HepG2 (cell line): Measurements from ENCODE around the gene TEX261. TPM values are rescaled to one million over a fixed set of nuclear protein-coding genes. Genes with fewer than 3 reads are reported as not detected.

Source experiments
- ATF5 ChIP-seq: sonication (generic); formaldehyde crosslinking; IDR thresholded peaks from 2 replicates; pipeline ENCODE4 v1.4.0; 2020; ENCODE audit warnings: mild to moderate bottlenecking, low read depth, missing genetic modification reagents
- FOSL1 ChIP-seq: sonication (generic); formaldehyde crosslinking; IDR thresholded peaks from 2 replicates; pipeline ENCODE4 v1.9.0; 2021; ENCODE audit warnings: missing genetic modification reagents, borderline replicate concordance
- FOXA3 ChIP-seq: IDR thresholded peaks from 2 replicates; pipeline ENCODE4 v1.6.1; 2016; ENCODE audit warnings: missing genetic modification reagents, missing compliant biosample characterization
- FOXC1 ChIP-seq: sonication (generic); formaldehyde crosslinking; IDR thresholded peaks from 2 replicates; pipeline ENCODE4 v1.8.0; 2022; ENCODE audit warnings: mild to moderate bottlenecking, missing genetic modification reagents, borderline replicate concordance
- GABPB1 ChIP-seq: IDR thresholded peaks from 2 replicates; pipeline ENCODE4 v1.6.1; 2016; ENCODE audit warnings: mild to moderate bottlenecking, missing genetic modification reagents, moderate library complexity, missing compliant biosample characterization
- GZF1 ChIP-seq: sonication (generic); formaldehyde crosslinking; IDR thresholded peaks from 2 replicates; pipeline ENCODE4 v1.5.1; 2020; ENCODE audit warnings: mild to moderate bottlenecking, missing genetic modification reagents
- IKZF4 ChIP-seq: sonication (generic); formaldehyde crosslinking; IDR thresholded peaks from 2 replicates; pipeline ENCODE4 v1.5.1; 2020; ENCODE audit warnings: borderline replicate concordance, mild to moderate bottlenecking, low read depth, missing genetic modification reagents; ENCODE audit errors: not compliant biosample characterization
- KDM5A ChIP-seq: fragments of 200-600 bp; sonication (generic); IDR thresholded peaks from 2 replicates; pipeline ENCODE4 v1.7.0; 2018; ENCODE audit warnings: antibody characterized with exemption, mild to moderate bottlenecking, low read length, borderline replicate concordance
- MIER2 ChIP-seq: IDR thresholded peaks from 2 replicates; pipeline ENCODE4 v1.6.1; 2016; ENCODE audit warnings: missing biosample characterization, missing genetic modification reagents
- MNT ChIP-seq: fragments of 450-650 bp; IDR thresholded peaks from 2 replicates; pipeline ENCODE4 v1.6.1; 2016
- NR2C2 ChIP-seq: sonication (generic); formaldehyde crosslinking; IDR thresholded peaks from 2 replicates; pipeline ENCODE4 v1.4.0; 2020; ENCODE audit warnings: missing genetic modification reagents, mild to moderate bottlenecking, moderate library complexity, borderline replicate concordance
- RXRA ChIP-seq: sonication (generic); formaldehyde crosslinking; IDR thresholded peaks from 2 replicates; pipeline ENCODE4 v1.5.1; 2020; ENCODE audit warnings: missing genetic modification reagents
- SPEN ChIP-seq: sonication (generic); formaldehyde crosslinking; IDR thresholded peaks from 2 replicates; pipeline ENCODE4 v1.5.1; 2020; ENCODE audit warnings: low read depth, mild to moderate bottlenecking, missing genetic modification reagents
- ZFY ChIP-seq: sonication (generic); formaldehyde crosslinking; IDR thresholded peaks from 2 replicates; pipeline ENCODE4 v1.4.0; 2020; ENCODE audit warnings: missing genetic modification reagents
- ZNF256 ChIP-seq: sonication (generic); formaldehyde crosslinking; conservative IDR thresholded peaks from 2 replicates; pipeline ENCODE4 v1.4.0; 2020; ENCODE audit warnings: missing genetic modification reagents
- ZNF34 ChIP-seq: sonication (generic); formaldehyde crosslinking; IDR thresholded peaks from 2 replicates; pipeline ENCODE4 v1.4.0; 2020; ENCODE audit warnings: mild to moderate bottlenecking, missing genetic modification reagents, borderline replicate concordance
- ZNF598 ChIP-seq: sonication (generic); formaldehyde crosslinking; IDR thresholded peaks from 2 replicates; pipeline ENCODE4 v1.5.1; 2020; ENCODE audit warnings: mild to moderate bottlenecking, missing genetic modification reagents, borderline replicate concordance
- ZNF773 ChIP-seq: sonication (generic); formaldehyde crosslinking; IDR thresholded peaks from 2 replicates; pipeline ENCODE4 v1.4.0; 2020; ENCODE audit warnings: missing genetic modification reagents, borderline replicate concordance
- ZNF782 ChIP-seq: sonication (generic); formaldehyde crosslinking; IDR thresholded peaks from 2 replicates; pipeline ENCODE4 v1.4.0; 2020; ENCODE audit warnings: missing genetic modification reagents, mild to moderate bottlenecking, borderline replicate concordance
- ZSCAN12 ChIP-seq: sonication (generic); formaldehyde crosslinking; IDR thresholded peaks from 2 replicates; pipeline ENCODE4 v1.9.0; 2021; ENCODE audit warnings: mild to moderate bottlenecking, missing genetic modification reagents
- polyA plus RNA-seq, 8 experiments: library from polyadenylated mRNA; depleted of rRNA in 3 of 8; stranded (reverse) in 7 of 8; unstranded in 1 of 8; fragments of >200 nt; fragmentation: Illumina TruSeq in 4 of 8; extraction: Trizol in 4 of 8; gene quantifications; 2 replicates each; pipeline versions ENCODE4 v1.2.1 to v1.2.3, GENCODE V29; 2011 to 2016; ENCODE audit warnings: low read depth in 4 of 8, missing spikeins in 1 of 8, mixed read lengths in 1 of 8; ENCODE audit not compliant: insufficient read depth in 1 of 8
- total RNA-seq, 5 experiments: library from RNA; depleted of rRNA; stranded (reverse); fragments of >200 nt; fragmentation: Illumina TruSeq; extraction: Trizol; gene quantifications; 2 replicates each; pipeline ENCODE4 v1.2.3, GENCODE V29; 2016; ENCODE audit warnings: low read depth in 1 of 5
- TF ChIP-seq, protein P1 (sequence below), 2 experiments: sonication (generic) in 1 of 2; formaldehyde crosslinking in 1 of 2; IDR thresholded peaks; 2 replicates each; pipeline versions ENCODE4 v1.6.1 to v1.9.0; 2014 to 2022; ENCODE audit warnings: antibody characterized with exemption in 1 of 2, borderline replicate concordance in 1 of 2, inconsistent platforms in 1 of 2, low read depth in 1 of 2, missing genetic modification reagents in 1 of 2

TEX261 gene
- total and polyA plus RNA-seq, 2 of the 13 experiments (the other 11 are each of a cell fraction or from before 2014, with no cell fraction given), result 43.8 to 78.7 TPM

GRCh38 chr2:70948337-70949003 is 46.2 kb downstream of the TEX261 start (continued):
- TF ChIP-seq ZNF773 (CRISPR knock-in tag) (peak; percentile 78; the same call in 1 of the 2 replicates), ZNF598 (CRISPR knock-in tag) (peak; percentile 83; the same call in 1 of the 2 replicates), GABPB1 (CRISPR knock-in tag) (peak; percentile 28; the same call in 1 of the 2 replicates), ATF5 (CRISPR knock-in tag) (peak; percentile 46), FOXA3 (CRISPR knock-in tag) (no peak), ZFY (CRISPR knock-in tag) (peak; percentile 71), RXRA (CRISPR knock-in tag) (peak; percentile 23; the same call in 1 of the 2 replicates), KDM5A (no peak), ZNF782 (peak; percentile 94), ZNF34 (CRISPR knock-in tag) (0 out of 2 replicates have a peak, but pooled peaks have one; percentile 61), MNT (no peak), GZF1 (CRISPR knock-in tag) (0 out of 2 replicates have a peak, but pooled peaks have one; percentile 71), FOXC1 (CRISPR knock-in tag) (peak; percentile 70; the same call in 1 of the 2 replicates), MIER2 (CRISPR knock-in tag) (0 out of 2 replicates have a peak, but pooled peaks have one; percentile 21), SPEN (CRISPR knock-in tag) (peak; percentile 46; the same call in 1 of the 2 replicates), NR2C2 (peak; percentile 44; the same call in 1 of the 2 replicates), FOSL1 (no peak), ZSCAN12 (CRISPR knock-in tag) (peak; percentile 55; the same call in 1 of the 2 replicates), IKZF4 (CRISPR knock-in tag) (no peak), ZNF256 (CRISPR knock-in tag) (0 out of 2 replicates have a peak, but pooled peaks have one; percentile 66)
- TF ChIP-seq, protein P1, sequence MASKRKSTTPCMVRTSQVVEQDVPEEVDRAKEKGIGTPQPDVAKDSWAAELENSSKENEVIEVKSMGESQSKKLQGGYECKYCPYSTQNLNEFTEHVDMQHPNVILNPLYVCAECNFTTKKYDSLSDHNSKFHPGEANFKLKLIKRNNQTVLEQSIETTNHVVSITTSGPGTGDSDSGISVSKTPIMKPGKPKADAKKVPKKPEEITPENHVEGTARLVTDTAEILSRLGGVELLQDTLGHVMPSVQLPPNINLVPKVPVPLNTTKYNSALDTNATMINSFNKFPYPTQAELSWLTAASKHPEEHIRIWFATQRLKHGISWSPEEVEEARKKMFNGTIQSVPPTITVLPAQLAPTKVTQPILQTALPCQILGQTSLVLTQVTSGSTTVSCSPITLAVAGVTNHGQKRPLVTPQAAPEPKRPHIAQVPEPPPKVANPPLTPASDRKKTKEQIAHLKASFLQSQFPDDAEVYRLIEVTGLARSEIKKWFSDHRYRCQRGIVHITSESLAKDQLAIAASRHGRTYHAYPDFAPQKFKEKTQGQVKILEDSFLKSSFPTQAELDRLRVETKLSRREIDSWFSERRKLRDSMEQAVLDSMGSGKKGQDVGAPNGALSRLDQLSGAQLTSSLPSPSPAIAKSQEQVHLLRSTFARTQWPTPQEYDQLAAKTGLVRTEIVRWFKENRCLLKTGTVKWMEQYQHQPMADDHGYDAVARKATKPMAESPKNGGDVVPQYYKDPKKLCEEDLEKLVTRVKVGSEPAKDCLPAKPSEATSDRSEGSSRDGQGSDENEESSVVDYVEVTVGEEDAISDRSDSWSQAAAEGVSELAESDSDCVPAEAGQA (IDR thresholded peaks at IDR 0.05; ENCODE audit: low read depth), result no peak
- TF ChIP-seq, protein P1 (CRISPR knock-in tag; IDR thresholded peaks at IDR 0.05; ENCODE audit: borderline replicate concordance), result 0 out of 2 replicates have a peak, but pooled peaks have one; percentile 63
